ENCODE data around the gene VPS50. TPM values are rescaled to one million over a fixed set of nuclear protein-coding genes. Genes with fewer than 3 reads are reported as not detected.

Gene VPS50
- total and polyA plus RNA-seq, 8 donors = 3.3 to 18.9 (median 9.5) TPM

DNA sequence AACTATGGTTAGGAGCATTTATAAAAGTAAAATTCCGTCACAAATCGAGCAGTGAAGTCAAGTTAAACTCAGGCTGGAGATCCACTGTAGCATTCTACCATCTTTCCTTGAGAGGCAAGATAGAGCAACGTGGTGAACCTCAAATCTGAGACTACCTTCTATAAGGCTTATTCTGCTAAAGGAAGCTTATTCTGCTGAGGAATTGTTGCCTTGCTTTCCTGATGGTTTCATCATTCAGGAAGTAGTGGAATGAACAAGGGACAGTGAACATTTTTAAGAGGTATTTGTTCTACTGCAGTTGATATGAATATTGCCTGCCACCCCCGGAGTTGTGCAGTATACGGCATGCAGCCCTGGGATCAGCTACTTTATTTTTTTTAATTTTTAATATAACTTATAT lies 170.8 kb downstream of the VPS50 start:
- WGBS, 2 donors = 51 to 69% methylated on average over 5 of the region's 5 CpGs
- FAIRE-seq (no peak), ATAC-seq (no peak), DNase-seq (no peak)
- intact Hi-C loops (cut with DNase I) = no loop called here
- Histone ChIP-seq H3K4me1 (no peaks in the 10 kb centered on the region), H3K27ac (no peak overlapping the region), H3K36me3 (no peaks in the 10 kb centered on the region), H3K9me3 (no peaks in the 10 kb centered on the region), H3K27me3 (no peaks in the 10 kb centered on the region), H3K4me3 (no peak overlapping the region)
- TF ChIP-seq, protein P1, sequence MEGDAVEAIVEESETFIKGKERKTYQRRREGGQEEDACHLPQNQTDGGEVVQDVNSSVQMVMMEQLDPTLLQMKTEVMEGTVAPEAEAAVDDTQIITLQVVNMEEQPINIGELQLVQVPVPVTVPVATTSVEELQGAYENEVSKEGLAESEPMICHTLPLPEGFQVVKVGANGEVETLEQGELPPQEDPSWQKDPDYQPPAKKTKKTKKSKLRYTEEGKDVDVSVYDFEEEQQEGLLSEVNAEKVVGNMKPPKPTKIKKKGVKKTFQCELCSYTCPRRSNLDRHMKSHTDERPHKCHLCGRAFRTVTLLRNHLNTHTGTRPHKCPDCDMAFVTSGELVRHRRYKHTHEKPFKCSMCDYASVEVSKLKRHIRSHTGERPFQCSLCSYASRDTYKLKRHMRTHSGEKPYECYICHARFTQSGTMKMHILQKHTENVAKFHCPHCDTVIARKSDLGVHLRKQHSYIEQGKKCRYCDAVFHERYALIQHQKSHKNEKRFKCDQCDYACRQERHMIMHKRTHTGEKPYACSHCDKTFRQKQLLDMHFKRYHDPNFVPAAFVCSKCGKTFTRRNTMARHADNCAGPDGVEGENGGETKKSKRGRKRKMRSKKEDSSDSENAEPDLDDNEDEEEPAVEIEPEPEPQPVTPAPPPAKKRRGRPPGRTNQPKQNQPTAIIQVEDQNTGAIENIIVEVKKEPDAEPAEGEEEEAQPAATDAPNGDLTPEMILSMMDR (IDR thresholded peaks at IDR 0.05) = no peak

DNA sequence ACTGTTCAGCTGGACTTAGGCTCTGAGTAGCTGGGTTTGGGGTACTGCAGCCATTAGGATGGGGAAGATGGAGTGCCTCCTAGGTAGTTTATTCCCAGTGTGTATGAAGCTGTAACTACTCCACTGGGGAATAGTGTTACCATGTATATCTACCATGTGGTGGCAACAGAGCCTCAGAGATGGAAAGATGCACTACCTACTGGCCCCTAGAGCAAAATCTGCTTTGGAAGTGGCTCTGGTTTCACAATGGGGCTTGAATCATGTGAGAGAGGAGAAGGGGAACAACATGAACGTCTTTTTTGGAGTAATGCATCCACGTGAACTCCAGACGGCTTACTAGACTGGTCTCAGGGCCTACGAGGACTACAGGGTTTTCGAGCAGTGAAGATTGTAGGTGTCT lies 175.1 kb downstream of the VPS50 start:
- ATAC-seq (no peak), DNase-seq (no peak), FAIRE-seq (no peak)
- Histone ChIP-seq H3K4me1 (no peaks in the 10 kb centered on the region), H3K36me3 (no peaks in the 10 kb centered on the region), H3K4me3 (no peak overlapping the region), H3K9me3 (no peaks in the 10 kb centered on the region), H3K27ac (no peak overlapping the region), H3K27me3 (no peaks in the 10 kb centered on the region)
- WGBS, 2 donors = 59 to 77% methylated on average over 5 of the region's 5 CpGs
- TF ChIP-seq, protein P1 (IDR thresholded peaks at IDR 0.05) = no peak
- intact Hi-C loops (cut with DNase I) = no loop called here

DNA sequence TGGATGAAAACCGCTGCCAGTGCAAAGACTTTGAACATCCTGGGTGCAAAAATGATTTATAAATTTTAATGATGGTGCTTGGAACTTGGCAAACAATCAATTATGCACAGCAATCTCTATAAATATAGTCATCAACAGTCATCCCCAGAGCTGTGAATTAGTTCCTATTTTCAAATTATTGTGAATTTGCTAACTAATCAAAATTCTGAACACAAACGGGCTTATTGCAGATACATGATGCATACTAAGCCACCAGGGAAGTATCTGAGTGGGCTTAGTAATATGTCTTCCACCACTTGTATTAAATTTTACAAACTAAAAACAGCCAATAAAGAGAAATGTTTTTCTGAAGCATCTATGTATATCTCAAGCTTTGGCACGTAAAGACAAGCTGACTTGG lies 177.2 kb downstream of the VPS50 start:
- Histone ChIP-seq H3K27me3 (no peaks in the 10 kb centered on the region), H3K9me3 (no peaks in the 10 kb centered on the region), H3K27ac (no peak overlapping the region), H3K4me3 (no peak overlapping the region), H3K36me3 (no peaks in the 10 kb centered on the region), H3K4me1 (no peaks in the 10 kb centered on the region)
- no peak for ATAC-seq
- DNase-seq = no peak
- FAIRE-seq = no peak
- intact Hi-C loops (cut with DNase I) = no loop called here
- WGBS, 2 donors = 48 to 64% methylated on average over 3 of the region's 3 CpGs
- TF ChIP-seq, protein P1 (IDR thresholded peaks at IDR 0.05) = no peak

Other genes starting within 250 kb of the VPS50 start
- gene SAMD9, start 114.4 kb upstream of the VPS50 start, total RNA-seq = 1 to 10 TPM in 5 of 6 donors, under 1 TPM in 1; 0.92 to 7.7 (median 2.0) TPM
- 1 to 10 TPM in 1 of 2 donors, under 1 TPM in 1; 0.76 to 1.7 TPM for gene SAMD9, start 114.4 kb upstream of the VPS50 start, polyA plus RNA-seq
- 1 to 10 TPM; 1.5 to 7.4 (median 2.1) TPM for gene SAMD9L, start 84.0 kb upstream of the VPS50 start, total RNA-seq
- 1 to 10 TPM; 2.0 to 3.7 TPM for gene SAMD9L, start 84.0 kb upstream of the VPS50 start, polyA plus RNA-seq
- 1 to 10 TPM in 4 of 6 donors, under 1 TPM in 2; 0.65 to 5.4 (median 2.6) TPM for gene HEPACAM2, start 5.9 kb upstream of the VPS50 start, total RNA-seq
- 10 to 100 TPM in 1 of 2 donors, 1 to 10 TPM in 1; 4.9 to 28.0 TPM for gene HEPACAM2, start 5.9 kb upstream of the VPS50 start, polyA plus RNA-seq

Measured in pancreas (tissue), 10 donors.